ENCODE results near the gene KRTAP12-4. TPM values are rescaled to one million over a fixed set of nuclear protein-coding genes. Genes with fewer than 3 reads are reported as not detected.
"Not testable (repeated sequence)": the region's sequence is repeated elsewhere in the genome, so short reads cannot be mapped to it uniquely, and the experiment has no call there.

The KRTAP12-4 gene
- total RNA-seq, 2 donors from 2014 or later, result not detected

DNA sequence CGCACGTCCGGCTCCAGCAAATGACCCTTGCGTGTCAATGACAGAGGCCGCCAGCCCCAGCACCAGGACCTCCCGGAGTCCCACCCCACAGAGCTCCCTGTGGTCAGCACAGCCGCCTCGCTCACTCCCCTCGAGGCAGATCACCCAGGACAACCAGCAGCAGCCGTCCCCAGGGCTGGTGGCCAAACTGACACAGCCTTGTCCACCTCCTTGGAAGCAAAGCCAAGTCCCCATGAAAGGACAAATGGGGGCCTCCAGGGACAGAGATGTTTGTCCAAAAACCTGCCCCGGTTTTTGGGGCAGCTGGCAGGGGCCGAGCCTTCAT is 15.2 kb downstream of the KRTAP12-4 start:
- Mint-ChIP-seq H3K4me3 (no peak overlapping the region), H3K4me1 (ENCODE audit: low read depth in 2 of 2) (peaks cover 0 to 3% of the 10 kb centered on the region in 2 donors), H3K27me3 (peaks cover 9 to 27% of the 10 kb centered on the region in 2 donors), H3K9me3 (peaks cover 15% of the 10 kb centered on the region), H3K36me3 (peaks cover 20% of the 10 kb centered on the region), H3K27ac (no peak overlapping the region)
- ATAC-seq, result no peak
- no peak for DNase-seq (ENCODE audit: low spot score)

DNA sequence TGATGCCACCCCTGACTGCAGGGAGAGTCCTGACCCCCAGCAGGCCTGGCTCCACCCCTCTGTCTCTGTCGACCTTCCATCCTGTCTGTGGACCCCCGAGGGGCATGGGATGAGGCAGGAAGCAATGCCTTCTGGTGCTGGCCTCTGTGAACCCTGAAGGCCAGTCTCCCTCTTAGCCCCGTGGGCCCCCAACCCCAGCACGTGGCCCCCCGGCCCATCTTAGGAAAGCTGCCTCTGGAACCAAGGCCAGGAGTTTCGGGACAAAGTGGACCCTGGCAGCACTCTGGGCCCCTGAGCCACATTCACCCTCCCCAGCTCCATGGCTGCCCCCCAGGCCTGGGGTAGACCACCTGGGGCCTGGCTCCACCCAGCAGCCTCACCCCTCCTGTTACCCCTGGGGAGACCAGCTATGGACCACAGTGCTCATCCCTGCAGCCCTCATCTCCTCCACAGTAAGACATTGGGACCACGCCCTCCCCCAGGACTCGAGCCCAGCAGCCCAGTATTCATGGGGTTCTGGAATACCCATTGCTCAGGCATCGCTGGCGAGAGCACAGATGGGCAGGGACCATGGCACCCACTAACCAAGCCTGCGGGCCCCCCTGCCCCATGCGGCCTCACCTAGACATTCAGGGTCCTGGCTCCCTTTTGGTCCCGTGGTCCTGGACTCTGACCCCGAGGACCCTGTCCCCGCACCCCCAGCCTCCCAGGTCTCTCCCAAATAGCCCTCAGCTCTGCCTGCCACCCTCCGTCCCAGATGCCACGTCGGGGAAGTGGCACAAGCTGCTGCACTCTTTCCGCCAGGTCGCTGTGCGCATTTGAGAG is 15.7 kb downstream of the KRTAP12-4 start:
- not testable (repeated sequence) for H3K27ac Mint-ChIP-seq; DNase-seq (ENCODE audit: low spot score); H3K4me3 Mint-ChIP-seq; H3K4me1 Mint-ChIP-seq (ENCODE audit: low read depth in 2 of 2); ATAC-seq
- peaks cover 9 to 27% of the 10 kb centered on the region in 2 donors for H3K27me3 Mint-ChIP-seq
- H3K36me3 Mint-ChIP-seq, result peaks cover 17% of the 10 kb centered on the region
- H3K9me3 Mint-ChIP-seq, result peaks cover 15% of the 10 kb centered on the region

DNA sequence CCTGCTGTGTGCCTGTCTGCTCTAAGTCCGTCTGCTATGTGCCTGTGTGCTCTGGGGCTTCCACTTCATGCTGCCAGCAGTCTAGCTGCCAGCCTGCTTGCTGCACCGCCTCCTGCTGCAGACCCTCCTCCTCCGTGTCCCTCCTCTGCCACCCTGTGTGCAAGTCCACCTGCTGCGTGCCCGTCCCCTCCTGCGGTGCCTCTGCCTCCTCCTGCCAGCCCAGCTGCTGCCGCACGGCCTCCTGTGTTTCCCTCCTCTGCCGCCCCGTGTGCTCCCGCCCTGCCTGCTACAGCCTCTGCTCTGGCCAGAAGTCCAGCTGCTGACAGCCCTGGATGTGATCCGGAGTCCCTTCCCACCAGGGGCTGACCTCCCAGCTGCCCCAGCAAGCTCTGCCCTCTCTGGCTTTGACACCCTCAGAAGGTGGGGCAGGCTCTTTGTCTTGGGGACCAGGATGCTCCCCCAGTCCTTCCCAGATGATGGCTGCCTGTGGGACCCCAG is 16.6 kb downstream of the KRTAP12-4 start:
- Mint-ChIP-seq H3K9me3 (peaks cover 16% of the 10 kb centered on the region), H3K27me3 (peaks cover 9 to 26% of the 10 kb centered on the region in 2 donors), H3K36me3 (peaks cover 18% of the 10 kb centered on the region)
- H3K4me3 Mint-ChIP-seq; ATAC-seq; DNase-seq (ENCODE audit: low spot score); H3K27ac Mint-ChIP-seq; H3K4me1 Mint-ChIP-seq (ENCODE audit: low read depth in 2 of 2): not testable (repeated sequence)

DNA sequence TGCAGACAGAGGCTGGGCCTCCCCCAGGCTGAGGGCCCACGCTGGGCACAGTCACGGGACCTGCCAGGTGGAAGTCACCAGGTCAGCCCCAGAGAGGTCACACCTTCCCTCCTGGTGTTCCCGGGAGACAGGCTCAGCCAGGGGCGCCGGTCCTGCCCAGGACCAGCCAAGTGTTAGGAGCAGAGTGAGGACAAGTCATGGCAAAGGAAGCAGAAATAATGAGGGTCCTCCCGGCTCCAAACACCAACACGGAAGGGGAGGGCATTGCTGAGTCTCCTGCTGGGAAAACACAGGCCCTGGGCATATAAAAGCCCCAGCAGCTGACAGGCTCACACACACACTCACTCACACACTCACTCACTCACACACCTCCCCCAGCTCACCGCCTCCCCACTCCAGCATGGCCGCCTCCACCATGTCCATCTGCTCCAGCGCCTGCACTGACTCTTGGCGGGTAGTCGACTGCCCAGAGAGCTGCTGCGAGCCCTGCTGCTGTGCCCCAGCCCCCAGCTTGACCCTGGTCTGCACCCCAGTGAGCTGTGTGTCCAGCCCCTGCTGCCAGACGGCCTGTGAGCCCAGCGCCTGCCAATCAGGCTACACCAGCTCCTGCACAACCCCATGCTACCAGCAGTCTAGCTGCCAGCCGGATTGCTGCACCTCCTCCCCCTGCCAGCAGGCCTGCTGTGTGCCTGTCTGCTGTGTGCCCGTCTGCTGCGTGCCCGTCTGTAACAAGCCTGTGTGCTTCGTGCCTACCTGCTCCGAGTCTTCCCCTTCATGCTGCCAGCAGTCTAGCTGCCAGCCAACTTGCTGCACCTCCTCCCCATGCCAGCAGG is 17.2 kb downstream of the KRTAP12-4 start, which contains the start of gene KRTAP10-10:
Gene KRTAP10-10, plus strand, starts transcription at position 339 of the 833 bp plus-strand sequence. Its CDS starts 62 bp downstream, at position 401.
- Mint-ChIP-seq H3K27me3 (peaks cover 9 to 24% of the 10 kb centered on the region in 2 donors), H3K27ac (no peak within 1 kb of the TSS)
- ATAC-seq, result no peak

DNA sequence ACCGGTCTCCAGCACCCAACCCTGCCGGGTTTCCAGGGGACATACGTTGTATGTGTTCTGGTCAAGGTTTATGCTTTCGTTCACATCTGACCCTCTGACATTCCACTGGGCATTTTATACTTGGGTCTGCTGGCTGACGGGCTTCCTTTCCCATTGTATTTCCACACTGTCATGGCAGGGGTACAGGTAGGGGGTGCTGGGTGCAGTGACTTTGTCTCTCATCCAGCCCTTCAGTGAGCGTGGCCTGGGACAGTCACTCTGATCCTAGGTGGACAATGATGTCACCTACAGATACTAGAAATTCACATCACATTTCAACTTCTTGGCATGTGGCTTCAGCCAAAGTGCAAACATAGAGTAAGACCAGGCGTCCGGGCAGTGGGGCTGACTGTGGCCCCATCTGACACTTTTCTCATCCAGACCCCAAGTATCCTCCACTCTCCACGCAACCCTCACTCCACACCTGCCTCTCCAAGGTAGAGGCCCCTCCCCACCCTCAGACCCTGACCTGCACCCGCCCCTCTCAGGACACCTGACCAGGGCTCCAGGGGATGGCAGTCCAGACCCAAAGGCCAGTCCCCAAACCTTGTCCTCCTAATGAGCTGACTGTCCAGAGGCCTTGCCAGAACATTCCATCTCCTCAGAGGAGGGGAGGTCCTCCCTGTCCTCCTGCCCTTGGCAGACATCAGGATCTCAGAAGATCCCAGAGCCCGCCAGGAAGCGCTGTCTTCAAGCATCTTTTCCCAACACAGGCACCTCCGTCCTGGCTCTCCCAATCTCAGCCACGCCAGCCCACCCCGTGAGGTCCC is 18.0 kb downstream of the KRTAP12-4 start:
- H3K4me3 Mint-ChIP-seq, result no peak overlapping the region
- H3K4me1 Mint-ChIP-seq (ENCODE audit: low read depth in 2 of 2), result no peaks in the 10 kb centered on the region
- DNase-seq (ENCODE audit: low spot score) (no peak), ATAC-seq (no peak)
- H3K9me3 Mint-ChIP-seq, result peaks cover 21% of the 10 kb centered on the region
- H3K27me3 Mint-ChIP-seq, result peaks cover 7 to 20% of the 10 kb centered on the region in 2 donors
- H3K27ac Mint-ChIP-seq, result no peak overlapping the region
- H3K36me3 Mint-ChIP-seq, result peaks cover 26% of the 10 kb centered on the region

More for the DNA sequence above, 17.2 kb downstream of the KRTAP12-4 start, which contains the start of gene KRTAP10-10:
- Mint-ChIP-seq H3K4me1 (ENCODE audit: low read depth in 2 of 2) (no peaks in the 10 kb centered on the region), H3K4me3 (no peak within 1 kb of the TSS), H3K9me3 (peaks cover 13% of the 10 kb centered on the region), H3K36me3 (peaks cover 19% of the 10 kb centered on the region)
- no peak for DNase-seq (ENCODE audit: low spot score)

DNA sequence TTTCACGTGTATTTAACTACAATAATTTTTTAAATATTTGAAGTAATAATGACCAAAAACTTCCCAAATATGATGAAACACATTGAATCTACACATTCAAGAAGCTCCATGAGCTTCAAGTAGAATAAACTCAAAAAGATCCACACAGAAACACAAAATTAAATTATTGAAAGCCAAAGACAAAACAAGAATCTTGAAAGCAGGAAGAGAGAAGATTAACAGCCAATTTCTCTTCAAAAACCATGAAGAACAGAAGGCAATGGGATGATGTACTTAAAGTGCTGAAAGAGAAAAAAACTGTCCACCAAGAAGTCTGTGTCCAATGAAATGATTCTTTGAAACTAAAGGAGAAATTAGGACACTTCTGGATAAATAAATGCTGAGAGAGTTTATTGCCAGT is 22.4 kb downstream of the KRTAP12-4 start:
- Mint-ChIP-seq H3K4me3 (no peak overlapping the region), H3K27me3 (peaks cover 0 to 6% of the 10 kb centered on the region in 2 donors), H3K9me3 (peaks cover 32% of the 10 kb centered on the region), H3K36me3 (peaks cover 32% of the 10 kb centered on the region), H3K27ac (no peak overlapping the region), H3K4me1 (ENCODE audit: low read depth in 2 of 2) (peaks cover 17 to 22% of the 10 kb centered on the region in 2 donors)
- ATAC-seq (no peak), DNase-seq (ENCODE audit: low spot score) (no peak)

DNA sequence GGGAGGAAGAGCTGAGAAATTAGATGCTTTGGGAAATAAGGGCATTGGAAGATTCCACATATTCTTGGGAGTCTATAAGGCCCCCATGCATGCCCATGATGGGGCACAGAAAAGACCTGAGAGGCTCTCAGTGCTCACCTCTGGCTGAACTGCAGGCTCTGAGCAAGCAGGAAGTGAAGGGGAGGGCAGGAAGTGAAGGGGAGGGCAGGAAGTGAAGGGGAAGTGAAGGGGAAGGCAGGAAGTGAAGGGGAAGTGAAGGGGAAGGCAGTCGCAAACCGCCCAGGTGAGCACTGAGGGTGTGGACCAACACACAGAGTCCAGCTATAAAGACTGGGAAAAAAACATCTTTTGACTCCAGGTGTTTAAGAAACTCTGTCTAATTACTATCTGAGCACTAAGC is 24.0 kb downstream of the KRTAP12-4 start:
- ATAC-seq, result no peak
- peaks cover 0 to 4% of the 10 kb centered on the region in 2 donors for H3K27me3 Mint-ChIP-seq
- no peak for DNase-seq (ENCODE audit: low spot score)
- peak overlapping the region; percentile 56 for H3K4me3 Mint-ChIP-seq
- peak overlapping the region; percentile 43 to 81 for H3K27ac Mint-ChIP-seq
- peaks cover 32% of the 10 kb centered on the region for H3K9me3 Mint-ChIP-seq
- H3K4me1 Mint-ChIP-seq (ENCODE audit: low read depth in 2 of 2), result peaks cover 24 to 30% of the 10 kb centered on the region in 2 donors
- peaks cover 32% of the 10 kb centered on the region for H3K36me3 Mint-ChIP-seq

DNA sequence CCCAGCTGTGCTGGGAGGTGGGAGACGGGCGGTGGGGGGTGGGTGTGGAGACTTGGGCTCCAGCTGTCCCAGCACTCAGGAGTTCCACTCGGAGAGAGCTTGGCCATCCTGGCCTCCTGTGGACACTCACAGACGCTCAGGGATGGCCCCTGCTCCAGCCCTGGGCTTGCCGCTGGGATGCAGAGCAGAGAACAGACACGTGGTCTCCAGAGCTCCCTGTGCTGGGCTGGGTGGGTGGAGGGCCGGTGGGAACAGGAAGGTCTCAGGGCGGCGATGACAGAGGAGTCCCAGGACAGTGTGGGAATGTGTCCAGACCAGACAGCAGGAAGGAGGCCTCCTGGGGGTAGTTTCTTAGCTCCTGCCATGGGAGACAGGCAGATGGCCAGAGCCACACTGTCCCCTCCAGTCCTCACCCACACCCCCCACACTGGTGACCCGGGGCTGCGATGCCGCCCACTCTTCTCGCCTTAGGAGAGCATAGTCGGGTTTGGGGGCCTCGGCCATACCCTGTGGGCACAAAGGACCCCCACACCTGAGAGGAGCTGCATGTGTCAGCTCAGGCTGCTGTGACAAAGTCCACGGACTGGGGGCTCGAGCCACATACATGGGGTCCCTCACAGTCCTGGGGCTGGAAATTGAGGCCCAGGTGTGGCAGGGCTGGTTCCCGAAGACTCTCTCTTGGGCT is 25.6 kb downstream of the KRTAP12-4 start:
- no peak overlapping the region for H3K4me3 Mint-ChIP-seq

DNA sequence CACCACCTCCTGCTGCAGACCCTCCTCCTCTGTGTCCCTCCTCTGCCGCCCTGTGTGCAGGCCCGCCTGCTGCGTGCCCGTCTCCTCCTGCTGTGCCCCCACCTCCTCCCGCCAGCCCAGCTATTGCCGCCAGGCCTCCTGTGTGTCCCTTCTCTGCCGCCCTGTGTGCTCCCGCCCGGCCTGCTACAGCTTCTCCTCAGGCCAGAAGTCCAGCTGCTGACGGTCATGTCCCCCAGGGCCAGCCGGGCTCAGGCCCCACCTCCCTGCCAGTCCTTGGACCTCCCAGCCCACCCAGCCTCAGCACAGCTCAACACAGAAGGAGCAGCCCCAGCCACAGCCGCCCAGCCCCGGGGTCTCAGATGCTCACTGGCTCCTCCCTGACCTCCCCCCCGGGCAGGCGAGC is 26.6 kb downstream of the KRTAP12-4 start:
- Mint-ChIP-seq H3K4me1 (ENCODE audit: low read depth in 2 of 2) (peaks cover 24 to 30% of the 10 kb centered on the region in 2 donors), H3K36me3 (peaks cover 46% of the 10 kb centered on the region), H3K9me3 (peaks cover 38% of the 10 kb centered on the region)
- H3K4me3 Mint-ChIP-seq; DNase-seq (ENCODE audit: low spot score); H3K27ac Mint-ChIP-seq; ATAC-seq; H3K27me3 Mint-ChIP-seq: not testable (repeated sequence)

More for the DNA sequence above, 25.6 kb downstream of the KRTAP12-4 start:
- Mint-ChIP-seq H3K27ac (no peak overlapping the region), H3K4me1 (ENCODE audit: low read depth in 2 of 2) (peaks cover 24 to 30% of the 10 kb centered on the region in 2 donors), H3K27me3 (no peaks in the 10 kb centered on the region), H3K9me3 (peaks cover 37% of the 10 kb centered on the region), H3K36me3 (peaks cover 43% of the 10 kb centered on the region)
- ATAC-seq (no peak), DNase-seq (ENCODE audit: low spot score) (no peak)

DNA sequence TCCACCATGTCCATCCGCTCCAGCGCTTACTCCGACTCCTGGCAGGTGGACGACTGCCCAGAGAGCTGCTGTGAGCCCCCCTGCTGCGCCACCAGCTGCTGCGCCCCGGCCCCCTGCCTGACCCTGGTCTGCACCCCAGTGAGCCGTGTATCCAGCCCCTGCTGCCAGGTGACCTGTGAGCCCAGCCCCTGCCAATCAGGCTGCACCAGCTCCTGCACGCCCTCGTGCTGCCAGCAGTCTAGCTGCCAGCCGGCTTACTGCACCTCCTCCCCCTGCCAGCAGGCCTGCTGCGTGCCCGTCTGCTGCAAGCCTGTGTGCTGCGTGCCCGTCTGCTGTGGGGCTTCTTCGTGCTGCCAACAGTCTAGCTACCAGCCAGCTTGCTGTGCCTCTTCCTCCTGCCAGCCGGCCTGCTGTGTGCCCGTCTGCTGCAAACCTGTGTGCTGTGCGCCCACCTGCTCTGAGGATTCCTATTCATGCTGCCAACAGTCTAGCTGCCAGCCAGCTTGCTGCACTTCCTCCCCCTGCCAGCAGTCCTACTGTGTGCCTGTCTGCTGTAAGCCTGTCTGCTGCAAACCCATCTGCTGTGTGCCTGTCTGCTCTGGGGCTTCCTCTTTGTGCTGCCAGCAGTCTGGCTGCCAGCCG is 27.2 kb downstream of the KRTAP12-4 start:
- Mint-ChIP-seq H3K36me3 (peaks cover 50% of the 10 kb centered on the region), H3K4me3 (peak overlapping the region; percentile 25), H3K4me1 (ENCODE audit: low read depth in 2 of 2) (peaks cover 24 to 30% of the 10 kb centered on the region in 2 donors), H3K9me3 (peaks cover 42% of the 10 kb centered on the region)
- DNase-seq (ENCODE audit: low spot score); H3K27me3 Mint-ChIP-seq; H3K27ac Mint-ChIP-seq; ATAC-seq: not testable (repeated sequence)

DNA sequence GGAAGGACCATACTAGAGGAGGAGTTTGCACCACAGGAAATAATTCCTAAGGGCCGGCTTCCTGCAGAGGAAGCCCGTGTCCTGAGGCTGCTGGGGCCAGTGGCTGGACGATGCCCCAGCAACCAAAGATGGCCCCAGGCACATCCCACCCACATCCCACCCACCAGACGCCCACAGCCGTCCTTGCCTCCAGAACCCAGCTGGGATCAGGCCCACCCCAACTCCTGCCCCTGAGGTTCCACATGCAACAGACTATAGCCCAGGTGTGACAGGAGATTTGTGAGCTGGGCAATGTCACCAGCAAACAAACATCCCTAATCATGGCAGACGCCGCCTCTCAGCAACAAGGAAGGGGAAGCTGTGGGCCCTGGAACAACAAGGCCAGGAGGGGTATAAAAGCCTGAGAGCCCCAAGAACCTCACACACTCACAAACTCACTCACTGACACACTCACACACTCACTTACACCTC is 27.8 kb downstream of the KRTAP12-4 start, which contains the start of gene KRTAP10-9:
Gene KRTAP10-9, plus strand, starts transcription at position 421 of the 471 bp plus-strand sequence. CDS start 79 bp downstream, outside the sequence.
- H3K9me3 Mint-ChIP-seq, result peaks cover 39% of the 10 kb centered on the region
- H3K27ac Mint-ChIP-seq, result no peak within 1 kb of the TSS
- peaks cover 24 to 30% of the 10 kb centered on the region in 2 donors for H3K4me1 Mint-ChIP-seq (ENCODE audit: low read depth in 2 of 2)
- peak within 1 kb of the TSS; percentile 25 for H3K4me3 Mint-ChIP-seq
- DNase-seq (ENCODE audit: low spot score) (no peak), ATAC-seq (no peak)
- H3K27me3 Mint-ChIP-seq, result no peaks in the 10 kb centered on the region
- peaks cover 46% of the 10 kb centered on the region for H3K36me3 Mint-ChIP-seq

DNA sequence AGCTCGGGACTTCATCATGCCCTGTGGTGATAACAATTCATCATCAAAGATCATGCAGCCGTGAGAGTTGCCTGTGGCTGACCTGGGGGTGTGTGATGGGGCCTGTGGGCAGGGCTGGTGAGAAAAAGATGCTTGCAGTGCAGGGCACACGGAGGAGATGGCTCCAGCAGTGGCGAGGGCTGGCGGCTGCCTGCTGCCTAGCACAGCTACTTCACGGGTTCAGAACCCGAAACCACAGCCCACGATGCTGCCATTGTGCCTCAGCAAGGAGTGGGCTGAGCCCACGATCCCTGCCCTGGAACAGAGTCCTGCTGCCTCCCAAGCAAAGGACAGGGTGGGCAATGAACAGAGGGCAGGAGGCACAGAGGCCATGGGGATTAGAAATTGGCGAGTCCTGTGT is 28.2 kb downstream of the KRTAP12-4 start:
- Mint-ChIP-seq H3K4me1 (ENCODE audit: low read depth in 2 of 2) (peaks cover 24 to 30% of the 10 kb centered on the region in 2 donors), H3K27ac (no peak overlapping the region), H3K4me3 (no peak overlapping the region), H3K9me3 (peaks cover 35% of the 10 kb centered on the region), H3K36me3 (peaks cover 42% of the 10 kb centered on the region), H3K27me3 (no peaks in the 10 kb centered on the region)
- DNase-seq (ENCODE audit: low spot score), result no peak
- peak; percentile 70 to 75 for ATAC-seq

Data from natural killer cell treated with Interleukin-12 subunit alpha and Interleukin-12 subunit beta and Interleukin-15 and Interleukin-18, amount 100 ng/mL, for 72 hours (primary cell).